GM23248 (cell line): Measurements from ENCODE around the gene ZCCHC8.

Source experiments
- EZH2 ChIP-seq: fragments of 200-600 bp; sonication (generic); IDR thresholded peaks from 2 replicates; pipeline ENCODE4 v1.6.1; 2018; ENCODE audit warnings: antibody characterized with exemption, mild to moderate bottlenecking; ENCODE audit not compliant: insufficient read depth, poor library complexity, severe bottlenecking
- EZH2phosphoT487 ChIP-seq: fragments of 200-600 bp; sonication (generic); IDR thresholded peaks from 2 replicates; pipeline ENCODE4 v1.6.1; 2018; ENCODE audit warnings: antibody characterized with exemption, moderate library complexity, mild to moderate bottlenecking, low read depth; ENCODE audit not compliant: insufficient read depth

DNA sequence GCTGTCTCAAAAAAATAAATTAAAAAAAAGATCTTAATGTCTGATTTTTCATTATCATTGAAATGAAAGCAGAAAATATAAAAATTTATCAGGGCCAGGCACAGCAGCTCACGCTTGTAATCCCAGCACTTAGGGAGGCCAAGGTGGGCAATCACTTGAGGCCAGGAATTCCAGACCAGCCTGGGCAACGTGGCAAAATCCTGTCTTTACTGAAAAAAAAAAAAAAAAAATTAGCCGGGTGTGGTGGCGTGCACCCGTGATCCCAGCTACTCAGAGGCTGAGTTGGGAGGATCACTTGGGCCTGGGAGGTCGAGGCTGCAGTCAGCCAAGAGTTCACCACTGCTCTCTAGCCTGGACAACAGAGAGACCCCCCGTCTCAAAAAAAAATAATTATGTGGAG, 40.7 kb downstream of the ZCCHC8 start:
- no peak for TF ChIP-seq EZH2
- TF ChIP-seq EZH2phosphoT487: no peak
